PFSK-1 (cell line): ENCODE results near the gene PWWP2B.

ENCODE experiments used
- FOXP2 ChIP-seq: optimal IDR thresholded peaks from 2 replicates; pipeline ENCODE3; 2011; ENCODE audit warnings: borderline replicate concordance, control low read depth, inconsistent platforms; ENCODE audit not compliant: insufficient read depth; ENCODE audit errors: extremely low read length, extremely low read depth
- POLR2AphosphoS5 ChIP-seq: IDR thresholded peaks from 2 replicates; pipeline ENCODE4 v1.6.1; 2012; ENCODE audit warnings: low read depth, mild to moderate bottlenecking, control low read depth, low read length, moderate library complexity
- SIN3A ChIP-seq: IDR thresholded peaks from 2 replicates; pipeline ENCODE4 v1.6.1; 2012; ENCODE audit warnings: mild to moderate bottlenecking, low read length, moderate library complexity, borderline replicate concordance; ENCODE audit not compliant: insufficient read depth
- TAF1 ChIP-seq: IDR thresholded peaks from 2 replicates; pipeline ENCODE4 v1.6.1; 2012; ENCODE audit warnings: low read length, control low read depth, borderline replicate concordance; ENCODE audit not compliant: insufficient read depth
- TF ChIP-seq, protein P1 (sequence below), 2 experiments: IDR thresholded peaks; 2 replicates each; pipeline versions ENCODE4 v1.6.1 to v1.8.0; 2011 to 2012; ENCODE audit warnings: low read depth in 2 of 2, low read length in 2 of 2, control low read depth in 1 of 2, inconsistent platforms in 1 of 2, mild to moderate bottlenecking in 1 of 2, moderate library complexity in 1 of 2; ENCODE audit not compliant: insufficient read depth in 1 of 2

DNA sequence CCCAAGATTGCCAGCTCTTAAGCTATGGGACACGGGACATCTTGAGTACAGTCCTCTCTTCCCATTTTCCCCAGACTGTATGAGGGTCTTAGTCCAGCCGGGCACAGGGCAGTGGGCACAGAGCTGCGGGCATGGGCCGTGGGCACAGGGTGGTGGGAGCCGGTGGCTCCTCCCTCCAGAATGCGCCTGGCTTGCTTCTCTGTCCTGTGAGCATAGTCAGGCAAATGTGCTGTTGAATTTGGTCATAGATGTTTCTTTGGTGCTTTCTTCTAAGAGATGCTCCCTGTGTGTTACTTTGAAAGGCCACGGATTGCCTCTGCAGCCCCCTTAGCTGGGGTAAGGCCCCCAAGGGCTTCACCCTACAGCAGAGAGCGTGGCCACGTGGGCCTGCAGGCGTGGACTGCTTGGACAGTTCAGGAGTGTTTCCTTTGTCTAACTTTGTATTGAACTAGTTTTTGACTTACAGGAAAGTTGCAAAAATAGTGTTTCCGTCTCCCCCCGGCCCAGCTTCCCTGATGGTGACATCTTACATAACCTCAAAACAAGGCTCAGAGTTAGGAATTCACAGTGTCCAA is 40.3 kb upstream of the PWWP2B start:
- no peak for TF ChIP-seq TAF1
- TF ChIP-seq, protein P1, sequence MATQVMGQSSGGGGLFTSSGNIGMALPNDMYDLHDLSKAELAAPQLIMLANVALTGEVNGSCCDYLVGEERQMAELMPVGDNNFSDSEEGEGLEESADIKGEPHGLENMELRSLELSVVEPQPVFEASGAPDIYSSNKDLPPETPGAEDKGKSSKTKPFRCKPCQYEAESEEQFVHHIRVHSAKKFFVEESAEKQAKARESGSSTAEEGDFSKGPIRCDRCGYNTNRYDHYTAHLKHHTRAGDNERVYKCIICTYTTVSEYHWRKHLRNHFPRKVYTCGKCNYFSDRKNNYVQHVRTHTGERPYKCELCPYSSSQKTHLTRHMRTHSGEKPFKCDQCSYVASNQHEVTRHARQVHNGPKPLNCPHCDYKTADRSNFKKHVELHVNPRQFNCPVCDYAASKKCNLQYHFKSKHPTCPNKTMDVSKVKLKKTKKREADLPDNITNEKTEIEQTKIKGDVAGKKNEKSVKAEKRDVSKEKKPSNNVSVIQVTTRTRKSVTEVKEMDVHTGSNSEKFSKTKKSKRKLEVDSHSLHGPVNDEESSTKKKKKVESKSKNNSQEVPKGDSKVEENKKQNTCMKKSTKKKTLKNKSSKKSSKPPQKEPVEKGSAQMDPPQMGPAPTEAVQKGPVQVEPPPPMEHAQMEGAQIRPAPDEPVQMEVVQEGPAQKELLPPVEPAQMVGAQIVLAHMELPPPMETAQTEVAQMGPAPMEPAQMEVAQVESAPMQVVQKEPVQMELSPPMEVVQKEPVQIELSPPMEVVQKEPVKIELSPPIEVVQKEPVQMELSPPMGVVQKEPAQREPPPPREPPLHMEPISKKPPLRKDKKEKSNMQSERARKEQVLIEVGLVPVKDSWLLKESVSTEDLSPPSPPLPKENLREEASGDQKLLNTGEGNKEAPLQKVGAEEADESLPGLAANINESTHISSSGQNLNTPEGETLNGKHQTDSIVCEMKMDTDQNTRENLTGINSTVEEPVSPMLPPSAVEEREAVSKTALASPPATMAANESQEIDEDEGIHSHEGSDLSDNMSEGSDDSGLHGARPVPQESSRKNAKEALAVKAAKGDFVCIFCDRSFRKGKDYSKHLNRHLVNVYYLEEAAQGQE (IDR thresholded peaks at IDR 0.05; ENCODE audit: insufficient read depth in 1 of 2, low read depth in 2 of 2, low read length in 2 of 2): no peak
- TF ChIP-seq POLR2AphosphoS5: no peak
- no peak for TF ChIP-seq SIN3A
- no peak for TF ChIP-seq FOXP2
